HUES48 (cell line): Measurements from ENCODE around the gene RPS2.

Source experiments
- H3K27ac ChIP-seq: one replicate; pipeline ENCODE4 v1.7.0; 2013; ENCODE audit warnings: low read depth, low read length, inconsistent platforms
- H3K27me3 ChIP-seq: 2 replicates; pipeline ENCODE4 v1.6.1; 2013; ENCODE audit warnings: mild to moderate bottlenecking, low read length; ENCODE audit not compliant: control insufficient read depth, insufficient read depth
- H3K36me3 ChIP-seq: 2 replicates; pipeline ENCODE4 v1.6.1; 2013; ENCODE audit warnings: low read length; ENCODE audit not compliant: control insufficient read depth, insufficient read depth
- H3K4me1 ChIP-seq: 2 replicates; pipeline ENCODE4 v1.6.1; 2013; ENCODE audit warnings: mild to moderate bottlenecking, low read length; ENCODE audit not compliant: control insufficient read depth, insufficient read depth
- H3K4me3 ChIP-seq: 2 replicates; pipeline ENCODE4 v1.5.1; 2013; ENCODE audit warnings: mild to moderate bottlenecking, low read depth, low read length
- H3K9ac ChIP-seq: 2 replicates; pipeline ENCODE4 v1.6.1; 2013; ENCODE audit warnings: mild to moderate bottlenecking, low read depth, low read length, moderate library complexity
- H3K9me3 ChIP-seq: 2 replicates; pipeline ENCODE4 v1.6.1; 2013; ENCODE audit warnings: low read length; ENCODE audit not compliant: control insufficient read depth, insufficient read depth

Gene RPS2

DNA sequence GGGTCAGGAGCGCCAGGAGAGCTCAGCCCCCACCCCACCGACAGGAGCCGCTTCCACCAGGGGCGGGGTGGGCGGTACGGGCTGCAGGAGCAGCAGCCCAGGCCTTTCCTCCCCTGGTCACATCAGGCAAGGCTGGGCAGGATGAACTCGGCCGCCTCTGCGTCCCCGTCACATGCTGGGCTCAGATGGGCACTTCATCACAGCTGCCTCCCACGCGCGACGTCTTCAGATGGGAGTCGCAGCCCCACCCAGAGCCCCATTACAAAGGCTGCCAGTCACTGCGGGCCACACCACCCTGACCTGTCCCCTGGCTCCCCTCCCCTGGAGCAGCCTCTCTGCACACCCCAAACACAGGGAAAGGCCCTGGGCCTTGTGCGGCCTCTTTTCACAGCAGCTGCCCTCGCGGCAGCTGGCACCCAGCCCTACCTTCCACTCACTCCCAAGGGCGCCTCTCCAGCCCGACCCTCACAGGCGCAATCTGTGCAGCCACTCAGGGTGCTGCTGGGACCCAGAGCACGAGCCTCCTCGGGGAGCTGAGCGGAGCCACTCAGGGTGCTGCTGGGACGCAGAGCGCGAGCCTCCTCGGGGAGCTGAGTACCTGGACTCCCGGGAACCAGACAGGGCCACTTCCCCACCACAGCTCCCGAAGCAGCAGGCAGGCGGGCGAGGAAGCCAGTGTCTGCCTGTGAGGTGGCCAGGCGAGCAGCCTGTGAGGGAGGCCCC, 40.3 kb upstream of the RPS2 start:
- no peak overlapping the region for H3K4me3 ChIP-seq
- no peaks in the 10 kb centered on the region for H3K27me3 ChIP-seq
- no peak overlapping the region for H3K9ac ChIP-seq
- H3K36me3 ChIP-seq = peaks cover 42% of the 10 kb centered on the region
- peak overlapping the region; percentile 71 for H3K27ac ChIP-seq
- H3K4me1 ChIP-seq = peaks cover 23% of the 10 kb centered on the region
- H3K9me3 ChIP-seq = no peaks in the 10 kb centered on the region

DNA sequence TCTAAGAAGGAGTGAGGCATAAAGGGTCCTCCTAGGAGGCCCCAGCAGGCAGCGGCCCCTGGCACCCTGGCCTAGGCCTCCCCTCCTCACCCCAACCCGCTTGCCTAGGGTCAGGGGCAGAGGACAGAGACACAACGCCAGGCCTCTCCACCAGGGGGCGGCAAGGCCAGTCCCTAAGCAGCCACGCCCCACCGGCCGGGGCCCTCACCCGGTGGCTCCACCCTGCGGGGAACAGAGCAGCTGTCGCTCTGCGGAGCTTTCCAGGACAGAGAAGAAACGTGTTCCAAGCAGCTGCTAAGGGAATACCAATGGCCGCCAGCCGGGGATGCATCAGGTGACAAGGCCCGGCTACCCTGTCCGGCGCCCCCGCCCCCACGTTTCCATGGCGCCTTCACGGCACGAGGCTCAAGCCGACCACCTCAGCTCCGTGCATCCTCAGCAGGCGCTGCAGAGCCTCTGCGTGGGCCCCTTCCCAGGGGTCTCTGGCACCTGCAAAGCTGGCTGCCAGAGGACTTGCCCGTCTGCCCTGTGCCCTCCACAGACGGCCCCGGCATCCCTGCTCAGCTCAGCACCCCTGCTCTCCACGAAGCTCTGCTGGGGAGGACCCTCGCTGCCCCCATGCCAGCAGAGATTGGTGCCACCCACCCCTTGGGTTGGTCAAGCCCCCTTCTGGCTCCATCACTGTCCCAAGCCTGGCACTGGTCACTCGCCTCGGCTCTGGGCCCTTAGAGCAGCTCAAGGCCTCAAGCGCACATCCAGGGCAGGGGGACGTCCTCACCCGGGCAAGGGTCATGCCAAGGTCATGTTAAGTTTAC, 39.4 kb upstream of the RPS2 start:
- Histone ChIP-seq H3K27ac (peak overlapping the region; percentile 71), H3K27me3 (no peaks in the 10 kb centered on the region), H3K36me3 (peaks cover 52% of the 10 kb centered on the region), H3K9me3 (no peaks in the 10 kb centered on the region), H3K4me3 (peak overlapping the region; percentile 23; the same call in 1 of the 2 replicates), H3K4me1 (peaks cover 23% of the 10 kb centered on the region), H3K9ac (peak overlapping the region; percentile 4; the same call in 1 of the 2 replicates)

DNA sequence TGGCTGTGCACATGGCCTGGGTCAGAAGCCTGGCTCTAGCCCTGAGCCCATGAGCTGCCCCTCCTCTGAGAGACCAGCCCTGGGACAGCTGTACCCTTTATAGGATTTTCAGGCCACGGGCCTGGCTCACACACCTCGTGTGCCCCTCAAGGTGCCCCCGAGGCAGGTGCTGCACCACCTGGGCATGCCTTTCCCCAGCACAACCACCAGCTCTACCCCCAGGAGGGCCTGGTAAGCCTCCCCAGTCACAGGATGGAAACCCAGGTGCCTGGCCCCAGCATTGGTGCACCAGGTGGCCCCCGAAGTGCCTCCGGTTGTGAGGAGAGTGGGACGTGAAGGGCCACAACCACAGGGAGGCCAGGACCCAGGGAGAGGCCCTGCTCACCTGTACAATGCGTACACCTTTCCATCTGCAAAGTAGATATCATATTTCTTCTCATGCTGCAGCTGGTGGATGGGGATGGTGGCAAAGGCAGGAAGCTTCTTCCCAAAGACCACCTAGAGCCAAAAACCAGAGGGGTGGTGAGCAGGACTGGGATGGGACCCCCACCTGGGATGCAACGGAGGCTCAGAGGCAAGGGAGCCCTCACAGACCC, 38.7 kb upstream of the RPS2 start:
- Histone ChIP-seq H3K36me3 (peaks cover 56% of the 10 kb centered on the region), H3K27me3 (no peaks in the 10 kb centered on the region), H3K27ac (no peak overlapping the region), H3K4me1 (peaks cover 17% of the 10 kb centered on the region), H3K9ac (no peak overlapping the region), H3K4me3 (no peak overlapping the region), H3K9me3 (no peaks in the 10 kb centered on the region)

DNA sequence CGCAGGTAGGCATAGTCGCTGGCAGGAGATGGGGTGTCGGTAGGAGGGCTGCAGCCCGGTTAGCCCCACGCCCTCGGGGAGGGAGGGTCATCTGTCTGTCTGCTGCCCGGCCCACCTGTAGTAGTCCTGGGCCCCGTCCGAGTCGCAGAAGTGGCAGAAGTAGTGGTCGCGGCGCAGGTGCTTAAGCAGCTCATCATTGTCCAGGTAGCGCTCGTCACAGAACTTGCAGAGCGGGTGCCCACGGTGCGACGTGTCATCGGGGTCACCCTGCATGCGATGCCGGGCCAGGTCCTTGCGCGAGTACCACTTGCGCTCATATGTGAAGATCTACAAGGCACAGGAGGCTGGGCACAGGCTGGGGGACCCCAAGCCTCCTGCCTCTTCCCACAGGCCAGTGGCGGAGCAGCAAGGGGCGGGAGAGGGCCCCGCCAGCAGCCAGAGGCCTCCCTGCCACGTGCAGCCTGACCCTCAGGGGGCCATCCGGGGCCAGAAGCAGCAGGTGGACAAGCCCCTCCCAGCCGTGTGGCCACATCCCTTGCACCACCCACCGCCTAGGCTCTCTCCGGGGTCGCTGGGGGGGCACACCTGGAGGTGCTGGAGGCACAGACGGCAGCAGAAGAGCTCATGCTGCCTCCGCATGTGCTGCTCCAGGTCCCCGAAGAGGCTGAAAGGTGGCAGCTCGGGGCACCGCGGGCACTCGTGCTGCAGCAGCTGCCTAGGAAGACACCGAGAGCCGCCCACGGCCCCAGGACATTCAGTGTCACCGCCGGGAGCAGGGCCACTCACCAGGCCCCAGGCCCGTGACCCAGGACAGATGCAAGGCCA, 38.0 kb upstream of the RPS2 start:
- H3K27me3 ChIP-seq = no peaks in the 10 kb centered on the region
- H3K4me1 ChIP-seq = peaks cover 10% of the 10 kb centered on the region; the same call in 1 of the 2 replicates
- H3K27ac ChIP-seq = no peak overlapping the region
- no peak overlapping the region for H3K4me3 ChIP-seq
- no peaks in the 10 kb centered on the region for H3K9me3 ChIP-seq
- no peak overlapping the region for H3K9ac ChIP-seq
- H3K36me3 ChIP-seq = peaks cover 58% of the 10 kb centered on the region

DNA sequence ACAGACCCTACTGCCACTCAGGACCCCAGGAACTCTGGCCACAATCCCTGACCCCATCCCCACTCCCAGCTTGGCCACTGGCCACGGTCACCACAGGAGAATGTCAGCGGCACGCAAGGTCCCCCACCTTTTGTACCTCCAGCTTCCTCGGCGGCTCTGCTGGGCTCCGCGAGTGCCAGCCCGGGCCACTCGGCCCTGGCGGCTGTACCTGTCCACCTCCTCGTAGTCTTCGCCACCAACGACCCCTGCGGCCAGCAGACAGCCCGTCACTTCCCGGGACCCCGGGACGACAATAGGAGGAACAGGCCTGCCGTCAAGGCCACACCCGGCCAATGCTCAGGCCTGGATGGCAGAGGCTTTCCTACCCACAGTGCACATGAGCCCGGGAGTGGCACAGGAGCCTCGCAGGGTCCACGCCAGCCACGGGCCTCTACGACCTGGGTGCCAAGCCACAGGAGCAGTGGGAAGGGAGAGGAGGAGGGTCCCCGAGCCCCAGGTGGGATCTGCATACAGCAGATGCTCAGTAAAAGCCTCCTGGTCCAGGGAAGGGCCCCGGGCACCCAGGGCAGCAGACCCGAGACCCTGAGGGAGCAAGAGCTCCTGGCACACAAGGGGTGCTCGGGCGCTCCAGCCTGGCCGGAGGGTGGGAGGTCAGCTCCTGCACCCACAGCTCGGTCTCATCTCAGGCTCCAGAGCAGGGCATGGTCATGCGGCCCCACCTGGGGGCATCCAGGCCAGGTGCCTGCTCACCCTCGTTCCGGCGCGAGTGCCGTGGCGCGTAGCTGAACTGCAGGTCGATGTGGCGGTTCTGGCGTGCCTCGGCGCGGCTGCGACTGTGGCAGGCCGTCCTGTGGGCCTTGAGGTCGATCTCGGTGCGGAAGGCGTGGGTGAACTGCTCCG, 37.1 kb upstream of the RPS2 start:
- Histone ChIP-seq H3K9ac (no peak overlapping the region), H3K27ac (no peak overlapping the region), H3K4me3 (no peak overlapping the region), H3K9me3 (no peaks in the 10 kb centered on the region), H3K36me3 (peaks cover 66% of the 10 kb centered on the region), H3K4me1 (peaks cover 8% of the 10 kb centered on the region; the same call in 1 of the 2 replicates), H3K27me3 (no peaks in the 10 kb centered on the region)

DNA sequence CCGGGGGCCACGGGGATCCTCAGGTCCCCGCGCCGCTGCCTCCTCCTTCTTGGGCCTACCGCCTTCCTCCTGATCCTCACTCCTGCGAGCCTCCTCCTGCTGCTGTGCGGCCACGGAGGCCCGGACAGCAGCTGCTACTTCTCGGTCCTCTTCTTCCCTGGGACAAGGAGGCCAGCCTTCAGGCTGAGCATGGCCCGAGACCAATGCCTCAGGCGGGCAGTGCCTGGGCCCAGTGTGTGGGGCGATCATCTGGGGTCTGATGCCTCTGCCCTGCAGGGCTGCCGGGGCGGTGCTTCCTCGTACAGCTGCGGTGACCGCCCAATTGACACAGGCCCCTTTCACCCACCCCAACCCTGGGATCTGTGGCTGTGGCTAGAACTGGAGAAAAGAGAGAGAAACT, 36.4 kb upstream of the RPS2 start:
- no peak overlapping the region for H3K4me3 ChIP-seq
- no peaks in the 10 kb centered on the region for H3K9me3 ChIP-seq
- no peak overlapping the region for H3K9ac ChIP-seq
- no peak overlapping the region for H3K27ac ChIP-seq
- peaks cover 8% of the 10 kb centered on the region; the same call in 1 of the 2 replicates for H3K4me1 ChIP-seq
- H3K27me3 ChIP-seq = no peaks in the 10 kb centered on the region
- H3K36me3 ChIP-seq = peaks cover 68% of the 10 kb centered on the region

DNA sequence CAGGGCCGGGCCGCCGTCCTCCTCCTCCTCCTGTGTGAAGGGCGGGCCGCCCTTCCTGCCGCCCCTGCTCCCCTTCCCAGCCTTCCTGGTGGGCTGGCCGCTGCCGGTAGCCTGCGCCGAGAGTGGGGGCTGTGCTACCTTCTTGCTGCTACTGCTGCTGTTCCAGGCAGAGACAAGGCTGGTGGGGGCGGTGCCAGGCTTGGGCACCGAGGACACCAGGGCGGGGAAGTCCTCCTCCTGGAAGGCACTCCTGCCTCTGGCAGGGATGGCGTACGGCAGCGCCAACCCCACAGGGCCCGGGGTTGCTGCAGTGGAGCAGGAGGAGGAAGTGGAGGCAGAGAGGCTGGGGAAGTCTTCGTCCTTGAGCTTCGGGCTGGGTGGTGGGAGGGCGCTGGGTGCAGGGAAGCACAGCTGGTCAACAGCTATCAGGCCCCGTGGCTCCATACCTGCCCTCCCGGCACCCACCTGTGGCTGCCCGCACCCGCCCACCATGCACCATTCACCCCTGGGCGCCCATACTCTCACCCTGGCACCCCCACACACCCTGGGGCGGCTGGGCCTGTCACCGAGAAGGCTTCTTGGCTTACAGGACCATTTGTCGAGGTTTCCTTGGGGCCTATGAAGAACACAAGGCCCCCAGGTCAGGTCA, 35.4 kb upstream of the RPS2 start:
- Histone ChIP-seq H3K27me3 (no peaks in the 10 kb centered on the region), H3K27ac (no peak overlapping the region), H3K9ac (no peak overlapping the region), H3K4me1 (peaks cover 8% of the 10 kb centered on the region; the same call in 1 of the 2 replicates), H3K36me3 (peaks cover 68% of the 10 kb centered on the region), H3K4me3 (no peak overlapping the region), H3K9me3 (no peaks in the 10 kb centered on the region)

DNA sequence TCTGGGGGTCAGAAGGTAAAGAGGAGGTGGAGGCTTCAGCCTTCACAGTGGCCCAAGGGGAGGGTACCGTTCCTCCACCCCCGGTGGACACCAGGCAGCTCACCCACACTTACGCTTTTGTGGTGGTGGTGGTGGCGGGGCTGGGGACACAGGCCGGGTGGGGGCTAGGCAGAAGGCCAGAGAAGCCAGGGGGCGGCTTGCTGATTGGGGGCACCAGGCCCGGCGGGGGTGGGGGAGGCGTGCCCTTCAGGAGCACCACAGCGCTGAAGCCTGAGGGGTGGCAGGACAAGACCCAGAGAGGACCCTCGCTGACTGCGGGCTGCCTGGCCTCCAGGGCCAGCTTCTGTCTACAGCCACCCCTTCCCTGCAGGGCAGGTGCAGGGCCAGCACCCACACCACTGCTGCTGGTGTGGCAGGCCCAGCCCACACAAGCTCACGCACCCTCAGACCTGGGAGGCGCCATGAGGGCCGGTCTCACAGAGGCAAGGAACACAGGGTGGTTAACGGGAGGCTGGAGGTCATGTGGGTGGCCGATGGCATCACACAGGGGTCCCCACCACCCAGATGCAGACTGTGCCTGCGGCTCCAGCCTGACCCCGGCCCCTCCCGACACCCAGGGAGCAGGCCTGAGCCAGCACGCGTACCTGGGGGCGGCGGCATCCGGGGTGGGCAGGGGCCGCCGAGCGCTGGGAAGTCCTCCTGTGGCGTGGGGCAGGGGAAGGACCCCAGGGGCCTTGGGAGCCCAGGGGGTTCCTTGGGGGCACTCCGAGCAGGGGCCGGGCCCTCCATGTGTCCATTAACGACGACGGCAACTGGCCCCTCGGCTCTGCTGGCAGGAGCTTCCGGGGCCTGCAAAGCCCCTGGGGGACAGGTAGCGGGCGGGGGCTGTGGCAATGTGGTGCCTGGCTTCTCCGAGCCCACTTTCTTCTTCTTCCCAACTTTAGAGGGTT, 34.5 kb upstream of the RPS2 start:
- no peak overlapping the region for H3K9ac ChIP-seq
- no peaks in the 10 kb centered on the region for H3K27me3 ChIP-seq
- H3K27ac ChIP-seq = no peak overlapping the region
- H3K36me3 ChIP-seq = peaks cover 68% of the 10 kb centered on the region
- H3K9me3 ChIP-seq = no peaks in the 10 kb centered on the region
- no peak overlapping the region for H3K4me3 ChIP-seq
- H3K4me1 ChIP-seq = peaks cover 1% of the 10 kb centered on the region; the same call in 1 of the 2 replicates

DNA sequence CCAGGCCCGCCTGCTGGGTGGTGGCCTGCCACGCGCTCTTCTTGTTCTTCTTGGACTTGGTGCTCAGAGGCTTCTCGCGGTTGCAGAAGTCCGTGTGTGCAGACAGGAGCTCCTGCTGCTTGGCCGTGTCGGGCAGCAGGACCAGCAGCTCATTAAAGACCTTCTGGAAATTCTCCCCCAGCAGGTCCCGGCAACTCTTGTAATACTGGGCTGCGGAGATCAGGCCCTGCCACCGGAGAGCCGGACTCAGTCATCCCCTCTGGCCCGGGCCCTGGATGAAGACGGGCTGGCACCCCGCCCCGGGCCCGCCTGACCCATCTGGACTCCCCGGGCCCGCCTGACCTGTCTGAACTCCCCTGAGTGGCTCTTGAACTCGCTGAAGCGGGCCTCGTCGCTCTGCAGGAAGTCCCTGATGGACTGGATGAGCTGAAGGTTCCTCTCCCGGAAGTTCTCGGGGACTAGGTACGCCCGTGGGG, 33.8 kb upstream of the RPS2 start:
- Histone ChIP-seq H3K36me3 (peaks cover 67% of the 10 kb centered on the region), H3K27me3 (no peaks in the 10 kb centered on the region), H3K9ac (no peak overlapping the region), H3K4me3 (no peak overlapping the region), H3K4me1 (no peaks in the 10 kb centered on the region), H3K27ac (no peak overlapping the region), H3K9me3 (no peaks in the 10 kb centered on the region)
